ENCODE results near the gene RNF180.

DNA sequence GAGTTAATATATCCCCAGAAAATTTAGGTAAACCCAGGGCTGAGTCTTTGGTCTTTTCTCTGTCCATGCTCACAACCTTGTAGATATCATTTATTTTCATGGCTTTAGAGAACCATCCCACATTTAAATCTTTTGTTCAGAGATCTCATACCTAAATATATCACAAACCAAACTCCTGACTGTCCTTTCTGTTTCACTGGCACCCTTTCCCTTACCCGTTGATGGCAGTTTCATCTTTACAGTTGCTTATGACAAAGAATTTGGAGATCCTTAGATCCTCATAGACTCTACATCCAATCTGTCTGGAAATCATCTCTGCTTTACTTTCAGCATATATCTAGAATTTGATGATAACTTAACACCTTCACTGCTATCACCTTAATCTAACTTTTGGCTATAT, 19.2 kb downstream of the RNF180 start:
- TF ChIP-seq, protein P1, sequence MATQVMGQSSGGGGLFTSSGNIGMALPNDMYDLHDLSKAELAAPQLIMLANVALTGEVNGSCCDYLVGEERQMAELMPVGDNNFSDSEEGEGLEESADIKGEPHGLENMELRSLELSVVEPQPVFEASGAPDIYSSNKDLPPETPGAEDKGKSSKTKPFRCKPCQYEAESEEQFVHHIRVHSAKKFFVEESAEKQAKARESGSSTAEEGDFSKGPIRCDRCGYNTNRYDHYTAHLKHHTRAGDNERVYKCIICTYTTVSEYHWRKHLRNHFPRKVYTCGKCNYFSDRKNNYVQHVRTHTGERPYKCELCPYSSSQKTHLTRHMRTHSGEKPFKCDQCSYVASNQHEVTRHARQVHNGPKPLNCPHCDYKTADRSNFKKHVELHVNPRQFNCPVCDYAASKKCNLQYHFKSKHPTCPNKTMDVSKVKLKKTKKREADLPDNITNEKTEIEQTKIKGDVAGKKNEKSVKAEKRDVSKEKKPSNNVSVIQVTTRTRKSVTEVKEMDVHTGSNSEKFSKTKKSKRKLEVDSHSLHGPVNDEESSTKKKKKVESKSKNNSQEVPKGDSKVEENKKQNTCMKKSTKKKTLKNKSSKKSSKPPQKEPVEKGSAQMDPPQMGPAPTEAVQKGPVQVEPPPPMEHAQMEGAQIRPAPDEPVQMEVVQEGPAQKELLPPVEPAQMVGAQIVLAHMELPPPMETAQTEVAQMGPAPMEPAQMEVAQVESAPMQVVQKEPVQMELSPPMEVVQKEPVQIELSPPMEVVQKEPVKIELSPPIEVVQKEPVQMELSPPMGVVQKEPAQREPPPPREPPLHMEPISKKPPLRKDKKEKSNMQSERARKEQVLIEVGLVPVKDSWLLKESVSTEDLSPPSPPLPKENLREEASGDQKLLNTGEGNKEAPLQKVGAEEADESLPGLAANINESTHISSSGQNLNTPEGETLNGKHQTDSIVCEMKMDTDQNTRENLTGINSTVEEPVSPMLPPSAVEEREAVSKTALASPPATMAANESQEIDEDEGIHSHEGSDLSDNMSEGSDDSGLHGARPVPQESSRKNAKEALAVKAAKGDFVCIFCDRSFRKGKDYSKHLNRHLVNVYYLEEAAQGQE (IDR thresholded peaks at IDR 0.05; ENCODE audit: insufficient read depth in 1 of 2, low read depth in 2 of 2, low read length in 1 of 2): no peak
- TF ChIP-seq, protein P2, sequence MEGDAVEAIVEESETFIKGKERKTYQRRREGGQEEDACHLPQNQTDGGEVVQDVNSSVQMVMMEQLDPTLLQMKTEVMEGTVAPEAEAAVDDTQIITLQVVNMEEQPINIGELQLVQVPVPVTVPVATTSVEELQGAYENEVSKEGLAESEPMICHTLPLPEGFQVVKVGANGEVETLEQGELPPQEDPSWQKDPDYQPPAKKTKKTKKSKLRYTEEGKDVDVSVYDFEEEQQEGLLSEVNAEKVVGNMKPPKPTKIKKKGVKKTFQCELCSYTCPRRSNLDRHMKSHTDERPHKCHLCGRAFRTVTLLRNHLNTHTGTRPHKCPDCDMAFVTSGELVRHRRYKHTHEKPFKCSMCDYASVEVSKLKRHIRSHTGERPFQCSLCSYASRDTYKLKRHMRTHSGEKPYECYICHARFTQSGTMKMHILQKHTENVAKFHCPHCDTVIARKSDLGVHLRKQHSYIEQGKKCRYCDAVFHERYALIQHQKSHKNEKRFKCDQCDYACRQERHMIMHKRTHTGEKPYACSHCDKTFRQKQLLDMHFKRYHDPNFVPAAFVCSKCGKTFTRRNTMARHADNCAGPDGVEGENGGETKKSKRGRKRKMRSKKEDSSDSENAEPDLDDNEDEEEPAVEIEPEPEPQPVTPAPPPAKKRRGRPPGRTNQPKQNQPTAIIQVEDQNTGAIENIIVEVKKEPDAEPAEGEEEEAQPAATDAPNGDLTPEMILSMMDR (IDR thresholded peaks at IDR 0.05): no peak

All from Panc1 (cell line).